H9 (cell line): Measurements from ENCODE around the gene MGARP. TPM values are rescaled to one million over a fixed set of nuclear protein-coding genes. Genes with fewer than 3 reads are reported as not detected.

Experiments used
- DNase-seq: peaks from one replicate; pipeline ENCODE4 v3.0.0-alpha.2; 2017
- H2AFZ ChIP-seq: one replicate; pipeline ENCODE4 v1.6.1; 2013; ENCODE audit warnings: mild to moderate bottlenecking, low read length, control low read depth, moderate library complexity
- H2AK5ac ChIP-seq: 2 replicates; pipeline ENCODE4 v1.6.1; 2013; ENCODE audit warnings: low read length, control low read depth, mixed read lengths; ENCODE audit not compliant: insufficient read length
- H2BK120ac ChIP-seq: one replicate; pipeline ENCODE4 v1.6.1; 2013; ENCODE audit warnings: low read depth, mild to moderate bottlenecking, low read length, control low read depth, inconsistent platforms; ENCODE audit not compliant: poor library complexity, severe bottlenecking
- H2BK12ac ChIP-seq: 2 replicates; pipeline ENCODE4 v1.6.1; 2013; ENCODE audit warnings: low read length, control low read depth, mixed read lengths, low read depth; ENCODE audit not compliant: insufficient read length
- H2BK15ac ChIP-seq: 2 replicates; pipeline ENCODE4 v1.6.1; 2013; ENCODE audit warnings: low read depth, low read length, control low read depth
- H2BK20ac ChIP-seq: one replicate; pipeline ENCODE4 v1.6.1; 2013; ENCODE audit warnings: low read depth, mild to moderate bottlenecking, low read length, control low read depth, inconsistent platforms; ENCODE audit not compliant: poor library complexity, severe bottlenecking
- H2BK5ac ChIP-seq: 2 replicates; pipeline ENCODE4 v1.6.1; 2013; ENCODE audit warnings: low read length, control low read depth, mixed read lengths; ENCODE audit not compliant: insufficient read length
- H3K14ac ChIP-seq: 2 replicates; pipeline ENCODE4 v1.6.1; 2013; ENCODE audit warnings: low read length, control low read depth; ENCODE audit not compliant: insufficient read depth
- H3K18ac ChIP-seq: 2 replicates; pipeline ENCODE4 v1.6.1; 2013; ENCODE audit warnings: low read depth, mild to moderate bottlenecking, mixed read lengths, low read length, control low read depth; ENCODE audit not compliant: insufficient read length
- H3K23ac ChIP-seq: 2 replicates; pipeline ENCODE4 v1.6.1; 2013; ENCODE audit warnings: low read length, control low read depth, mixed read lengths, low read depth; ENCODE audit not compliant: insufficient read length
- H3K23me2 ChIP-seq: 2 replicates; pipeline ENCODE4 v1.6.1; 2013; ENCODE audit warnings: low read depth, mild to moderate bottlenecking, mixed read lengths, low read length, control low read depth; ENCODE audit not compliant: insufficient read length, poor library complexity, severe bottlenecking
- H3K27ac ChIP-seq: 2 replicates; pipeline ENCODE4 v1.5.1; 2013; ENCODE audit warnings: low read length, control low read depth, mixed read lengths, low read depth; ENCODE audit not compliant: insufficient read length
- H3K27me3 ChIP-seq: 2 replicates; pipeline ENCODE4 v1.6.1; 2013; ENCODE audit warnings: low read length, control low read depth, inconsistent platforms; ENCODE audit not compliant: insufficient read depth
- H3K4ac ChIP-seq: 2 replicates; pipeline ENCODE4 v1.6.1; 2013; ENCODE audit warnings: low read depth, mild to moderate bottlenecking, control low read depth, inconsistent platforms, low read length, moderate library complexity
- H3K4me1 ChIP-seq: 2 replicates; pipeline ENCODE4 v1.6.1; 2013; ENCODE audit warnings: low read length, control low read depth, inconsistent platforms; ENCODE audit not compliant: insufficient read depth
- H3K4me2 ChIP-seq: 2 replicates; pipeline ENCODE4 v1.6.1; 2013; ENCODE audit warnings: low read length, control low read depth, mixed read lengths; ENCODE audit not compliant: insufficient read length, insufficient read depth
- H3K56ac ChIP-seq: 2 replicates; pipeline ENCODE4 v1.6.1; 2013; ENCODE audit warnings: low read depth, mild to moderate bottlenecking, mixed read lengths, low read length, control low read depth; ENCODE audit not compliant: insufficient read length
- H3K79me1 ChIP-seq: 2 replicates; pipeline ENCODE4 v1.6.1; 2013; ENCODE audit warnings: low read depth, mild to moderate bottlenecking, moderate library complexity, low read length, control low read depth, inconsistent platforms; ENCODE audit not compliant: insufficient read depth, poor library complexity, severe bottlenecking
- H3K79me2 ChIP-seq: 2 replicates; pipeline ENCODE4 v1.6.1; 2013; ENCODE audit warnings: low read length, control low read depth, inconsistent platforms; ENCODE audit not compliant: insufficient read depth
- H3K9ac ChIP-seq: 2 replicates; pipeline ENCODE4 v1.6.1; 2013; ENCODE audit warnings: low read length, control low read depth, mixed read lengths; ENCODE audit not compliant: insufficient read length; ENCODE audit errors: extremely low read depth
- H3K9me3 ChIP-seq: one replicate; pipeline ENCODE4 v1.6.1; 2013; ENCODE audit warnings: low read depth, low read length, inconsistent platforms; ENCODE audit not compliant: control insufficient read depth
- H3T11ph ChIP-seq: one replicate; pipeline ENCODE4 v1.6.1; 2013; ENCODE audit warnings: mild to moderate bottlenecking, low read length, control low read depth, inconsistent platforms
- H4K20me1 ChIP-seq: one replicate; pipeline ENCODE4 v1.6.1; 2013; ENCODE audit not compliant: control insufficient read depth, insufficient read length, insufficient read depth
- H4K5ac ChIP-seq: 2 replicates; pipeline ENCODE4 v1.6.1; 2013; ENCODE audit warnings: low read depth, mild to moderate bottlenecking, mixed read lengths, low read length, control low read depth; ENCODE audit not compliant: insufficient read length
- H4K8ac ChIP-seq: replicated peaks from 2 replicates; pipeline ENCODE4 v1.6.1; 2013; ENCODE audit warnings: low read length, control low read depth, mixed read lengths, low read depth; ENCODE audit not compliant: insufficient read length
- H4K91ac ChIP-seq: 2 replicates; pipeline ENCODE4 v1.6.1; 2013; ENCODE audit warnings: low read depth, mild to moderate bottlenecking, moderate library complexity, mixed read lengths, low read length, control low read depth; ENCODE audit not compliant: insufficient read length
- H3K27ac Mint-ChIP-seq, 3 experiments: 2 replicates in 2 of 3; 3 replicates in 1 of 3; pipeline ENCODE4 v1.8.0; 2020 to 2021; ENCODE audit warnings: mixed read lengths in 3 of 3, mild to moderate bottlenecking in 1 of 3, moderate library complexity in 1 of 3
- H3K27me3 Mint-ChIP-seq: 2 replicates; pipeline ENCODE4 v1.8.0; 2021; ENCODE audit warnings: low read depth, mild to moderate bottlenecking, moderate library complexity, mixed read lengths
- H3K36me3 Mint-ChIP-seq, 3 experiments: 2 replicates in 2 of 3; 3 replicates in 1 of 3; pipeline ENCODE4 v1.8.0; 2020 to 2021; ENCODE audit warnings: low read depth in 3 of 3, mixed read lengths in 3 of 3; ENCODE audit not compliant: insufficient read depth in 1 of 3
- H3K4me1 Mint-ChIP-seq, 2 experiments: 2 replicates each; pipeline ENCODE4 v1.8.0; 2020; ENCODE audit warnings: mixed read lengths in 2 of 2
- H3K4me3 Mint-ChIP-seq, 2 experiments: 2 replicates in 1 of 2; 3 replicates in 1 of 2; pipeline ENCODE4 v1.8.0; 2020 to 2021; ENCODE audit warnings: mild to moderate bottlenecking in 2 of 2, mixed read lengths in 2 of 2, moderate library complexity in 1 of 2
- H3K9me3 Mint-ChIP-seq, 2 experiments: 2 replicates in 1 of 2; 3 replicates in 1 of 2; pipeline ENCODE4 v1.8.0; 2020; ENCODE audit warnings: mild to moderate bottlenecking in 2 of 2, mixed read lengths in 2 of 2, moderate library complexity in 1 of 2
- CTCF ChIP-seq: fragments of 200-600 bp; sonication (generic); conservative IDR thresholded peaks from 3 replicates; pipeline ENCODE4 v1.8.0; 2021; ENCODE audit warnings: antibody characterized with exemption, mild to moderate bottlenecking
- WGBS: extraction: QIAGEN DNeasy Blood & Tissue Kit; methylation state at CpG from one replicate; pipeline ENCODE4 v1.1.7; 2013; ENCODE audit warnings: missing lambda C conversion rate, low lambda C conversion rate, mixed read lengths; ENCODE audit not compliant: insufficient read length; ENCODE audit errors: extremely low coverage; 5-methylcytosine and 5-hydroxymethylcytosine counted together
- total RNA-seq: library from RNA; stranded (reverse); gene quantifications from 2 replicates; pipeline ENCODE4 v1.2.1, GENCODE V29; 2021

MGARP gene
- total RNA-seq, 1 experiment from 2014 or later = 4.0 TPM

- Mint-ChIP-seq H3K4me3 (no peak overlapping the region), H3K4me1 (peaks cover 26 to 33% of the 10 kb centered on the region in 2 experiments), H3K36me3 (peaks cover 7 to 9% (median 8%) of the 10 kb centered on the region in 3 experiments; a peak in 6 of 7 replicates), H3K27ac (no peak overlapping the region), H3K27me3 (no peaks in the 10 kb centered on the region), H3K9me3 (peaks cover 8 to 11% of the 10 kb centered on the region in 2 experiments)
- Histone ChIP-seq H3K4me2 (no peak overlapping the region), H4K5ac (no peak overlapping the region), H3K9me3 (no peaks in the 10 kb centered on the region), H3K18ac (no peak overlapping the region), H4K8ac (no peak overlapping the region), H3K27ac (no peak overlapping the region), H3K56ac (no peak overlapping the region), H2AK5ac (no peak overlapping the region), H3K79me2 (no peaks in the 10 kb centered on the region), H4K20me1 (no peaks in the 10 kb centered on the region), H2BK15ac (no peak overlapping the region), H3K4ac (no peak overlapping the region), H3K23me2 (no peaks in the 10 kb centered on the region), H3K4me1 (peaks cover 16% of the 10 kb centered on the region; the same call in 1 of the 2 replicates), H3K27me3 (no peaks in the 10 kb centered on the region), H4K91ac (no peak overlapping the region), H2BK5ac (no peak overlapping the region), H2BK120ac (no peak overlapping the region), H3K23ac (no peak overlapping the region), H3K9ac (no peak overlapping the region), H3T11ph (no peak overlapping the region), H3K14ac (no peak overlapping the region), H3K79me1 (no peaks in the 10 kb centered on the region), H2AFZ (no peak overlapping the region), H2BK20ac (no peak overlapping the region), H2BK12ac (no peak overlapping the region)
- no peak for TF ChIP-seq CTCF
- WGBS = no CpG with 5 or more reads among the region's 12 CpGs
- no peak for DNase-seq
Observed at GRCh38 chr4:139243448-139244365, 36.3 kb downstream of the MGARP start.
